ENCODE data around the gene FKBP8.
A peak's percentile ranks its signal among the peaks of the same experiment; 100 is the strongest.
"Not testable (repeated sequence)": the region's sequence is repeated elsewhere in the genome, so short reads cannot be mapped to it uniquely, and the experiment has no call there.

The FKBP8 gene

DNA sequence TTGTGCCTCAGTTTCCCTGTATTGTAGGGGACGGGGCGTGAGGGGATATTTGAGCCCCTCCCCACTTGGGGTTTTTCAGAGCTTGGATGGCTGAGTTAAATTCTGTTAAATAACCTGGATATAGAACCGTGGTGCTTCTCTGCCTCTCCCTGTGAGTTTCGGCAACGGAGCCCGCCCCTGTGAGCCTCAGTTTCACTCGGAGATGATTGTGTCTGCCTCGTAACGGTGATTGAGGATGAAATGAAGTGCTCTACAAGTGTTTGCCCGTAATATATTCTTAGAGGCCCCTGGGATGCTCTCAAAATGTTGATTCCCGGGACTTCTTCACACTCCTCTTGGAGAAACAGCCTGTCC lies 14.8 kb upstream of the FKBP8 start:
- DNase-seq: no peak

DNA sequence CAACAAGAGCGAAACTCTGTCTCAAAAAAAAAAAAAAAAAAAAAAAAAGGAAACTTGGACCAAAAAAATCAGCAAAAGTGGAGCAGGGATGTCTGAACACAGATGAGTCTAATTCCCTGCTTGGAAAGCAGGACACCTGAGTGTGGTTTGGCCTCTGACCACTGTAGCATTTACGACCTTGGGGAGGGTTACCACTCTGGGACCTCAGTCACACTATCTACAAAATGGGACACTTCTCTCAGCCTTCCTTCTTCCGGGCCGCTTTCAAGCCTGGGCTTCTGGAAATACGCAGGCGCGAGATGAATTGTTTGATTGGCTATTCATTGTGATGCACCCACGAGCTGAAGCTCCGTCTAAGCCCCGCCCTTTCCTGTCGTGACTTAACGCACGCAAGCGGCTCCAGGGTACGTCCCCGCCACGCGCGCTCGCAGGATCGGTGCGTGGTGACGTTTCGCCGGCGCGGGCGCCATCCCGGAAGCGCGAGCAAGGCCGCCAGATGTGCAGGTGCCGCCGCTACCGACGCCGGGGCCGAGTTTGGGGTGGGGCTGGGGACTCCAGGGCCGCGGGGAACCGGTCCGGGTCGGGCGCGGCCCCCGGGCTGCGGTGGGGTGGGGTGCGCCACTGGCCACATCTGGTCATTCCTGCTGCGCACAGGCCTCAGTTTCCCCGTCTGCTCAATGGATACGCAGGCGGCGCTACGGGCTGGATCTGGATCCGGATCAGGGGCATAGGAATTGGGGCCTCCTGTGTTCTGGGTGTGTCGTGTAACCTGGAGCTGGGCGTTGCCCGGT lies 14.2 kb upstream of the FKBP8 start, which contains the start of gene KXD1:
KXD1 (plus strand) TSS at position 460 of the 791 bp plus-strand sequence. CDS start 4,187 bp downstream, outside the sequence.
- DNase-seq: peak; percentile 99

DNA sequence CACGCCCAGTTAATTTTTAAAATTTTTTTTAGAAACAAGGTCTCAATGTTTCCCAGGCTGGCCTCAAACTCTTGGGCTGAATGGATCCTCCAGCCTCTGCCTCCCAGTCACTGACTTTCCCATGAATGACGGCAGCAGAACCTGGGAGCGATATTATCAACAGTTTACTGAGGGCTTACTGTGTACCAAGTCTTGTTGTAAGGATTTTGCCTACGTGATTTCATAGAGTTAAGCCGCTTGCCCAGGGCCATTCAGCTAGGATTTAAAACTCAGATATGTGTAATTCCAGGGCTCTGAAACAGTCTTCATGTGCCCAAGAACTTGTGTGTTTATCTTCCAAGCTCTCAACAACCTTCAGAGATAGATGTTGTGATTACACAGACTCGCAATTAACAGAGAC lies 8.3 kb upstream of the FKBP8 start:
- no peak for DNase-seq

DNA sequence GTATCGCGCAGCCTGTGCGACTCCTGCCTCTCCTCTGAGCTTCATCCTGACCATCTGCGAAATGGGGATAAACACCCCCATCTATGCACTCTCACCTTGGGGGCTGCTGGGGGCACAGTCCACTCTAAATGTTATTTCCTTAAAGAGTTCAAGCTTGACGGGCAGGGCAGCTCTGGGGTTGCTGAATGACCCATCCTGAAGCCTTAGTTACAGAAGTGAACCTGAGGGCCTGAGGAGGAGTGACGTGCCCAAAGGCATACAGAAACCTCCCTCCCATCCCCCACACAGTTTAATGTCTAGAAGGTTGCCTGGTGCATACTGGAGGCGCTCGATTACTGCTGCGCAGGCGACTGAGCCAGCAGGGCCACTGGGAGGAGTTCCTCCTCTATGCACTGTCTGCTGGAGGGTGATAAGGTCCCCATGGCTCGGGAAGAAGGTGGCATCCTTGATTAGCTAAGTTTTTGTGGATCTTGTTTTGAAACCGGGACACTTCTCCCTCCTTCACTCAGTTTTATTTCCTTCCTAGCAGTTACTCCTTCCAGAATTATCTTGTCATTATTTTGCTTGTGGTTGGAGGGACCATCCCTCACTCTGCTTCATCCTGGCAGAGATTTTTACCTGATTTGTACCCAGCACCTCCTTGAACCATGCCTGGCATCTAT lies 572 bp upstream of the FKBP8 start:
- peak; percentile 73 for DNase-seq

DNA sequence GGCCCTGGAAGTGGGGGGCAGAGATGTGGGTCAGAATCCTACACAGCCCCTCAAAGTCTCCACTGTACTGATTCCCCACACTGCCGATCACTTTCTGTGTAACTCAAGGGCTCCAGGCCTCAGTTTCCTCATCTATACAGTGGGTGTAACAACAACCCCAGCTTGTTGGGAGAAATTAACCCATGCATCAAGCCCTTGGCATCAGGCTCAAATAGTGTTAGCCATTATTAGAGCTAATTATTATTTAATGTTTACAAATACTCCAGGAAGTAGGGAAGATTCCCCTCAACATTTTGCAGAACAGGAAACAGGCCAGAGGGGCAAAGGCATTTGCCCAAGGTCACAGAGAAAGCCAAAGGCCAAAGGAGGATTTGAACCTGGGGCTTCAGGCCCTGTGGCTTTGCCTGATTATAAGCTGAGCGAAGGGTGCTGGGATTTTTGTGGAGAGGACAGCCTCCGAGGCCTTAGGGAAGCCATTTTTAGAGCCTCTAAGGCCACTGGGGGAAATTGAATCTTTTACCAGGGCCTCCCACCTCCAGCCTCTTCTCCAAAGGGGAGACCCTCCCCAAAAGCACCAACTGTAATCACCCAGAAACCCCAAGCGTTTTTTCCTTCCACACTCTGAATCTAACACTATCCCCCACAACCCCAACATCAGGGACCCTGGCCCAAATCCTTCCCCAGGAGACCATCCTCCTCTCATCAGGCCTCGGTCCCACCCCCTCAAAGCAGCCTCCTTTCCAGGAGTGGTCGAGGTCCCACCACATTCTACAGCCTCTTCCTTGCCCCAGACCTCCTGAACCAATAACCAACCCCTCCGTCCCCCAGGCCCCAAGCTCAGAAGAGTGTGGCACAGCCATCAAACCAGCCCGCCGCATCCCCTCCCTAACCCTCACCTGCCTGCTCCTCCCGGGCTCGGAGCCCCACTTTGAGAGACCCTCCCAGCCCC lies 1.1 kb downstream of the FKBP8 start:
- no peak for DNase-seq

DNA sequence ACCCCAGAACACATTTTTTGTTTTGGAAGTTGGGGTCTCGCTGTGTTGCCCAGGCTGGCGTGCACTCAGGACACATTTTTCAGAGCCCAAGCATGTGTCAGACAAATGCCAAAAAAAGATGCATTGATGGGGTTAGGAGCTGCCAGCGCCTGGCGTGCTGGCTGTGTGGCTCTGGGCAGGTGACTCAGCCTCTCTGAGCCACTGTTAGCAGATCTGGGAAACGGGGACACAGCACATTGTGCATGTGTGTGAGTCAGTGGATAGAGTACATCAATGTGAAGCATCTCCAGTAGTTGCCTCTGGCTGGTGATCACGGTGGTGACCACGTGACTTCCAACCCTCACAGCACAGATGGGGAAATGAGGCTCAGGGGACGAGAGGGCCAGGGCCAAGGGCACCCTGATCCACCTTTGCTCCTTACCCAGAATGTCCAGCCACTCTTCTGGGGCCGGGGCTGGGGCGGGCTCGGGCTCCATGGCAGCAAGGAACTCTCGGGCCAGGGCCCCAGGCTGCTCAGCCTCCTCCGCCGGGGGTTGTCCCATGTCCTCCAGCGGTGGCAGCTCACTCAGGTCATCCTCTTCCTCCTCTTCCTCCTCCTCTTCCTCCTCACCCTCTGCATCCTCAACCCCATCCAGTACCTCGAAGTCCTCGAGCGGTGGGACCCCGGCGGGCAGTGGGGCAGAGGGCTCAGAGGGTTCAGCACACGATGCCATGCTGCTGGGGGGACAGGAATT lies 1.9 kb downstream of the FKBP8 start:
- DNase-seq: peak; percentile 26

DNA sequence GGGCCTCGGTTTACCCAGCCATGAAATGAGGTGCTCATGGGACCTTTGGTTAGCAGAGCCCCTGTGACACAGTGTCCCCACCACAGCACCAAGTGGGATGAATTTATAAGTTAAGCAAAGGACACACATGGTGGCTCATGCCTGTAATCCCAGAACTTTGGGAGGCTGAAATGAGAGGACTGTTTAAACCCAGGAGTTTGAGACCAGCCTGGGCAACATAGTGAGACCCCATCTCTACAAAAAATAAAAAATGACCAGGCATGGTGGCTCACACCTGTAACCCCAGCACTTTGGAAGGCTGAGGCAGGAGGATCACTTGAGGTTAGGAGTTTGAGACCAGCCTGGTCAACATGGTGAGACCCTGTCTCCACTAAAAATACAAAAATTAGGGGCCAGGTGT lies 3.2 kb downstream of the FKBP8 start:
- not testable (repeated sequence) for DNase-seq

DNA sequence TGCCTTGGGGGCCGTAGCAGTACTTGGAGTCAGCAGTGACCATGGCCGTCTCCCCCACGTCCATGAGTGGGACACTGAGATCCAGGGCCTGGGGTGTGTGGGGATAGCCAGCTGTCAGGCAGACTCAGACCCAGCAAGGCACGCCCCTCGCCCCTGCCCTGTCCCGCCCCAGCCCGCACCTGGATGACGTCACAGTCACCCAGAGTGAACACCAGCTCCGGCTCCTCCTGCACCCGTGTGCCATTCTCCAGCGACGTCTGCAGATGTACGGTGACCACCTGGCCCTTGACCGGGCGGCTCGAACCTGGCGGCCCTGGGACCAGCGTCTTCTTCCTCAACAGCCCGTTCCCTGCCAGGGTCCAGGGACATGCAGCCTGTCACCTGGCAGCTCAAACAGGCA lies 4.0 kb downstream of the FKBP8 start:
- DNase-seq: no peak

DNA sequence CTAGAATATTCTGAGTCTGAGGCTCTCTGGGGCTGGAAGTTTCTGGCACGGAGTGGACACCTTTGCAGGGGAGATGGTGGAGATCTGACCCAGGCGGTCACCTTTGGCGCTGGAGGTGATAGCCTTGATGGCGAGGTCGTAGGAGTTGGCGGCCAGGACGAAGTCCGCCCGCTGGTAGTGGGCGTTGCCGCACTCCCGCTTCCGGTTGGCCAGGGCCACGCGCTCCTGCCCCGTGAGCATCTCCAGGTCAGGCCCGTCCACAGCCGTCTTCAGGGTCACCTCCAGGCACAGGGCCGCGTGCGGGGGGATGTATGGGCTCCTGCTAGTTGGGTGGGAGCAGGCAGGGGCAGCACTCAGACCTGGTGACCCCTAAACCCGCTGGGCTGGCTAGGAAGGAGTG lies 5.3 kb downstream of the FKBP8 start:
- DNase-seq: no peak

DNA sequence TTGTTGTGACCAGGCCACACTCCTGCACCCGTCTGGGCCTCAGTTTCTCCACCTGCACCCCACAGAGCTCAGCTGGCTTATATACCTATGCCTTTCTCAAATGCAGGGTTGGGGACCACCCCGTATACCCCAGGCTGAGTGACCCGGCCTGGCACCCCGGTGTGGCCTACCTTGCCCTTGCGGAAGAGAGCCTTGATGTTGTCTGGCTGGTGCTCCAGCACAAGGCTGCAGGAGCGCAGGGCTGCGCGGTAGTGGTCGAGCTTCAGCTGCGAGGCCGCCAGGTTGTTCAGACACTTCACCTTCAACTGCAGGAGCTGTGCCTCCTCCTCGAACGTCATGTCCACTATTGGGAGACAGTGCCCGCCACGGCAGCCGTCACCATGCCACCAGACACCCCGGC lies 5.9 kb downstream of the FKBP8 start:
- no peak for DNase-seq

DNA sequence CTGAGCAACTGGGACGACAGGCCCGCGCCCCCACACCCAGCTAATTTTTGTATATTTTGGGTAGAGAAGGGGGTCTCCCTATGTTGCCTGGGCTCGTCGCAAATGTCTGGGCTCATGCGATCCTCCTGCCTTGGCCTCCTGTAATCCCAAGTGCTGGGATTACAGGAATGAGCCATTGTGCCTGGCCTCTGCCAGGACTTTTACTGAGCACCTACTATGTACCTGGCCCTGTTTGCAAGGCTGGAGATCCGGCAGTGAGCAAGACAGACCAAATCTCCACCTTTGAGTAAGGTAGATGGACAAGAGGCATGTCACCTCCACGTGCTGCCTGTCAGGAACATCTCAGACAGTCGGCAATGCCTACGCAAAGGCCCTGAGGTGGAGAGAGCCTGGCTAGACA lies 6.9 kb downstream of the FKBP8 start:
- no peak for DNase-seq

DNA sequence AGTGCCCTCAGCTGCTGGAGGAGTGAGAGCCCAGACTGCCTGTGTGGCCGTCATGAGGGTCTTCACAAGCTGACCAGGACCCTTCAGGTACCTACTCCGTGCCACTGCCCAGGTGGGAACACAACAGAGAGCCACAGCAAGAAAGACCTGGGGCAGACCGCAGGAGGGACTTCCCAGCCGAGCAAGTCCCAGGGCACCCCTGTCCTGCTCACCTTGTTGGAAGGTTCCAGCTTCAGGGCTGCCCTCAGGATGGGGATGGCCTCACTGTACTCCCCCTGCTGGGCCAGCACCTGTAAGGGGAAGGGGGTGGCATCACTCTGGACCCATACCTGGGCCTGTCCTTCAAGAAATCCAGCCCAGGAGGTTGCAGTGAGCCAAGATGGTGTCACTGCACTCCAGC lies 10.3 kb downstream of the FKBP8 start:
- DNase-seq: no peak

DNA sequence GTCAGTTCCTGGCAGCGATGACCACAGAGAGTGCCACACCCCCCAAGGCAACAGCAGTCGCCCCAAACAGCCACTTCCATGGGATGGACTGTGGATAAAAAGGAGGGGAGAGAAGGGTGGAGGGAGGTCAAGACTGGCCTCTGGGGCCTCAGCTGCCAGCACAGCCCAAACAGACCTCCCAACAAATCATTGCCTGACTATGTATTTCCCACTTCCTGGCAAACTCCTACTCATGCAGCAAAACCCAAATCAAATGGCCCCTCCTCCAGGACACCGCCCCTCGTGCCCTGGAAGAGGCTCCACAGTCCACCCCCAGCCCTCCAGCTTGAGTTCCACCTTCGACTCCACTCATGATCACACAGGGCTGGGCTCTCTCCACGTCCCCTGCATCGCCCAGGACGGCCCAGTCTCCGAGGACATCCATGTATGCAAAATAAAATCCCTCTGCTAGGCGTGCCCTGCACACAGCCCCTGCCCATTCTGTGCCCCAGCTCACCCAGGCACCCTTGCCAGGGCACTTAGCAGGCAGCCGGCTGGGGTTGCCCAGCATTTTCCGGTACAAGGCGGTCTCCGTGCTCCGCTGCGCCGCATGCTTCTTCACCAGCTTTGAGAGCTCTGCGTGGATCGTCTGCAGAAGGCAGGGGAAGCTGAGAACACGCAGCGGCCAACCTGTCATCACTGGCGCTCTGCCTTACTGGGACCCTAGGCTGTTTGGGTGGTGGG lies 11.0 kb downstream of the FKBP8 start:
- DNase-seq: no peak

DNA sequence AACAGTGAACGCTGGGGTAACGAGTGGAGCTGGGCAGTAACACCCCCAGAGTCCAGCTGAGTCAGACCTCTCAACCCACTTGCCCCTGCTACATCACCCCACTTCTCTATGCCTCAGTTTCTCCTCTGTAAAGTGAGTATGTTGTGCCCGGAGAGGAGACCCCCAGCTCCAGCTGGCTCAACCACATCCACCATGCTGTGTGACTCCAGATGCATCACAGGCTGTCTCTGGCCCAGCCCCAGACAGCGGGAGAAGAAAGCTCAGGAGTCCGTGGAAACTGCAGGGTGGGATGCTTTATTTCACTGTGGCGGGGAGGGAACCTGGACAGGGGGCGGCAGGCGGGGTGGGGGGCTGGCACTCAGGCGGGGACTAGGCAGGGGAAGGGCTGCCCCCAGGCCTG lies 11.9 kb downstream of the FKBP8 start:
- DNase-seq: no peak

DNA sequence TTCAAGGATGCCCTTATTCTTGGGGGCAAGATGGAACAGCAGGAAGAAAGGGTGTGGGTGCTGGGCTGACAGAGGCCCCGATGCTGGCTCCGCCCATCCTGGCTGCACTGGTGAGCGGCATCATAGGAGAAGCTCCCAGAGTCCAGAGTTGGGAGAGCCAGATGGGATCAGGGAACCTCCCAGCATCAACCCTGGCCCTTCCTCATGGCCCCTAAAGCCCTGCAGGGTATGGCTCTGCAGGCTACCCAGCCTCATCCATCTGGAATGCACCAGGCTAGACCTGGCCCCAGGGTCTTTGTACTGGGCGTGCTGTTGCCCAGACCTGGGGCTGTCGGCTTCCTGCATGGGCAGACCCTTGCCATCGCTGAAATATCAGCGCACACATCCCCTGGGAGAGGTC lies 13.6 kb downstream of the FKBP8 start:
- no peak for DNase-seq

DNA sequence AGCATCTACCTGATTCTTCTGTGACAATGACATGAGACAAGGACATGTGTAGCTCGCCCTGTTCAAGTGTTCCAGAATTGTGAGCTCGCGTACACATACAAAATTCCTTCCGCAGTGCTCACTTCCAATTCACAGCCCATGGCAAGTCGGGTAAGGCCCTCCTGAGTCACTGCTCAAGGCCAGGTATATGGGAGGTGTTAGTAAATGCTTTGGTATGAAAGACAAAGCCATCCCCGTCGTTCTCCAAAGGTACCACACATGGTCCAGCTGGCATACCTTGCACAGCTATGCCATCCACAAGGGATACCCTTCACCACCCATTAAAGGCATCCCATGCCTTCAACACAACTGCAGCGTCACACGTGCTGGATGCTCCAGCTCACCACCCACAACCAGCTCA lies 17.1 kb downstream of the FKBP8 start:
- DNase-seq: no peak

DNA sequence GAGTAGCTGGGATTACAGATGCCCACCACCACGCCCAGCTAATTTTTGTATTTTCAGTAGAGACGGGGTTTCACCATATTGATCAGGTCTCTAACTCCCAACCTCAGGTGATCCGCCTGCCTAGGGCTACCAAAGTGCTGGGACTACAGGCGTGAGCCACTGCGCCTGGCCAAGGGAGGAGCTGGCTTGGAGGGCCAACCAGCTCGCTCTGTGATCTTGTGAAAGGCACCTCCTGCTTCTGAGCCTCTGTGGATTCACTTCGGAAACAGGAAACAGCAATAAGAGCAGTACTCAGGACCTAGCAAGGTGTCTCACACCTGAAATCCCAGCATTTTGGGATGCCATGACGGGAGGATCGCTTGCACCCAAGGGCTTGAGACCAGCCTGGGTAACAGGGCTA lies 19.5 kb downstream of the FKBP8 start:
- DNase-seq: no peak

DNA sequence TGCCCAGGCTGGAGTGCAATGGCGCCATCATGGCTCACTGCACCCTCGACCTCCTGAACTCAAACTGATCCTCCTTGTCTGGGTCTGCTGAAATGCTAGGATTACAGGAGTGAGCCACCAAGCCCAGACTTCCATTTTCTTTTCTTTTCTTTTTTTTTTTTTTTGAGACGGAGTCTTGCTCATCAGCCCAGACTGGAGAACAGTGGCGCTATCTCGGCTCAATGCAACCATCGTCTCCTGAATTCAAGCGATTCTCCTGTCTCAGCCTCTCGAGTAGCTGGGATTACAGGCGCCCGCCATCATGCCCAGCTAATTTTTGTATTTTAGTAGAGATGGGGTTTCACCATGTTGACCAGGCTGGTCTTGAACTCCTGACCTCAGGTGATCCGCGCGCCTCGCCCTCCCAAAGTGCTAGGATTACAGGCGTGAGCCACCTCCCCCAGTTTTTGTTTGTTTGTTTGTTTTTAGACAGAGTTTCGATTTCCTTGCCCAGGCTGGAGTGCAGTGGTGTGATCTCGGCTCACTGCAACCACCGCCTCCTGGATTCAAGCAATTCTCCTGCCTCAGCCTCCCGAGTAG lies 20.4 kb downstream of the FKBP8 start:
- not testable (repeated sequence) for DNase-seq

DNA sequence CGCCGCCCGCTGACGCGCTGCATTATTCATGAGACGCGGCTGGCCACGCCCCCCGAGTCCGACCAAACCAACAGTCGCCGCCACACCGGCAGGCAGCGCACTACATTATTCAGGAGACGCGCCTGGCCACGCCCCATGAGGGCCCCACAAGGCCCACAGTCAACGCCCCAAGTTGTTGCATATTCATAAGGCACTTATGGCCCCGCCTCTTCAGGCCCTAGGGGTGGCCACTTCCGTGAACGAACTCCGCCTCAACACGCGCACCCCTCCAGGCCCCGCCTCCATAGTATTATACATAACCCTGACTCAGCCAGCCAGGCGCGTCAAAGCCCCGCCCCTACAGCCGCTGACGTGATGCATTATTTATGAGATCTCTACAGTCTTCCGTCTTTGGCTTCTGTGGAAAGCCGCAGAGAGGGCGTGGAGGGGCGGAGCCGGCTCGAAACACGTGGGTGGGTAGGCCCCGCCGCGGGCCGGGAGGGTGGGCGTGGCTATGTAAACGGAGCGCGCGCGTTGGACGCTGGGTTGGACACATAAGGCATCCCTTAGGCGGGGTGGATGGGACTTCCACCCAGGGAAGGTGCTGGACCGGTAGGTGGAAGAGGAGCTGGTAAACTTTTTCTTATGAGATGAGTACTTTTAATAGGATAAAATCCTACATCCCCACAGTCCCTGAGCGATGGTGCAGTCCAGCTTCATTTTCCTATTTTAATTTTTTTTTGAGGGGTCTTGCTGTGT lies 21.1 kb downstream of the FKBP8 start:
- DNase-seq: peak; percentile 100

DNA sequence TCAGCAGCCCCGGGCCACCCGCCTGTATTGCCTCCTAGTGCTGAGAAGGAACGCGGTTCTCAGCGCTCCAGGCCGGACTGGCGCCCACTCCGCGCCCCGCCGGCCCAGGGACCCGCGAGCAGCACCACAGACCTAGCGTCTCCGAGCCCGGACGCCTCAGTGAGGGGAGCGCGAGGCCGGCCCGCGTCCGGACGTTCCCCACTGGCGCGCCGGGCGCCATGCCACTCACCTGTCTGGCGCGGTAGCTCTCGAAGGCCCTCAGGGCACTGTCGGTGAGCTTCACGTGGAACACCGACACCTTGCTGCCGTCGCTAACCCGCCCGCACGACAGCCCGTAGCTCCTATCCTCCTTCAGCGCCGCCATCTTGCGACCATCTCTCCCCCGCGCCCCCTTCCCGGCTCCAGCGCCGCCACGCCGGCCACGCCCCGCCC lies 21.7 kb downstream of the FKBP8 start, which contains the start of gene ELL:
ELL (minus strand) TSS at position 379 of the 432 bp plus-strand sequence; CDS start at position 364, 15 bp downstream.
- no peak for DNase-seq
